GM13976 (cell line): ENCODE data around the gene POU6F2.

Source experiments
- DNase-seq: peaks from one replicate; pipeline ENCODE4 v3.0.0; 2012; ENCODE audit warnings: low spot score
- CTCF ChIP-seq: IDR thresholded peaks from 2 replicates; pipeline ENCODE4 v1.5.1; 2012; ENCODE audit warnings: borderline replicate concordance, mild to moderate bottlenecking; ENCODE audit not compliant: insufficient read depth; ENCODE audit errors: extremely low read depth, missing control alignments, control extremely low read depth
- in situ Hi-C: fragments of 300-500 bp; cut with MboI; formaldehyde crosslinking; loops from one replicate; pipeline ENCODE4 v1.12.0; 2022; ENCODE audit warnings: low sequenced_read_pairs, mixed read lengths, inconsistent platforms; ENCODE audit not compliant: unreplicated experiment

Gene POU6F2

GRCh38 chr7:39085590-39086049 lies 107.9 kb downstream of the POU6F2 start:
- in situ Hi-C loops = no loop called here
- no peak for TF ChIP-seq CTCF
- no peak for DNase-seq

GRCh38 chr7:39086638-39087360 lies 109.1 kb downstream of the POU6F2 start:
- in situ Hi-C loops = no loop called here
- no peak for DNase-seq
- TF ChIP-seq CTCF = no peak

- TF ChIP-seq CTCF = no peak
- DNase-seq = no peak
- in situ Hi-C loops = no loop called here
Measured at GRCh38 chr7:39088730-39089593, 111.3 kb downstream of the POU6F2 start.

GRCh38 chr7:39091145-39091544 lies 113.4 kb downstream of the POU6F2 start:
- in situ Hi-C loops = no loop called here
- DNase-seq = no peak
- no peak for TF ChIP-seq CTCF

GRCh38 chr7:39091774-39092173 lies 114.1 kb downstream of the POU6F2 start:
- no peak for TF ChIP-seq CTCF
- no peak for DNase-seq
- in situ Hi-C loops = no loop called here

- TF ChIP-seq CTCF = no peak
- no peak for DNase-seq
- in situ Hi-C loops = no loop called here
Measured at GRCh38 chr7:39094731-39095130, 117.0 kb downstream of the POU6F2 start.
